Osteoblast (primary cell): ENCODE data around the gene MLXIP. TPM values are rescaled to one million over a fixed set of nuclear protein-coding genes. Genes with fewer than 3 reads are reported as not detected.

ENCODE experiments used
- DNase-seq: peaks from one replicate; pipeline ENCODE4 v3.0.0; 2011; ENCODE audit warnings: low spot score, mixed read lengths; ENCODE audit not compliant: insufficient read length; ENCODE audit errors: missing footprints
- H2AFZ ChIP-seq: 2 replicates; pipeline ENCODE4 v1.6.0; 2011; ENCODE audit warnings: mild to moderate bottlenecking, low read length
- H3K27ac ChIP-seq: 2 replicates; pipeline ENCODE4 v1.5.1; 2011; ENCODE audit warnings: mild to moderate bottlenecking, low read depth, low read length, moderate library complexity
- H3K27me3 ChIP-seq: 2 replicates; pipeline ENCODE4 v1.6.0; 2012; ENCODE audit warnings: mild to moderate bottlenecking, control low read depth, inconsistent platforms, low read length, moderate library complexity; ENCODE audit not compliant: insufficient read depth
- H3K36me3 ChIP-seq: 2 replicates; pipeline ENCODE4 v1.5.1; 2011; ENCODE audit warnings: mild to moderate bottlenecking, low read length, control low read depth, moderate library complexity; ENCODE audit not compliant: insufficient read depth
- H3K4me1 ChIP-seq: 2 replicates; pipeline ENCODE4 v1.5.1; 2011; ENCODE audit warnings: mild to moderate bottlenecking, low read length, control low read depth, moderate library complexity; ENCODE audit not compliant: insufficient read depth
- H3K4me2 ChIP-seq: 2 replicates; pipeline ENCODE4 v1.6.0; 2011; ENCODE audit warnings: mild to moderate bottlenecking, low read length; ENCODE audit not compliant: insufficient read depth
- H3K4me3 ChIP-seq: fragments of 200-600 bp; sonication (generic); 3 replicates; pipeline ENCODE4 v1.5.1; 2012; ENCODE audit warnings: mild to moderate bottlenecking, low read length, inconsistent platforms; ENCODE audit not compliant: insufficient read depth
- H3K79me2 ChIP-seq: 2 replicates; pipeline ENCODE4 v1.6.0; 2012; ENCODE audit warnings: mild to moderate bottlenecking, low read length, control low read depth, inconsistent platforms; ENCODE audit not compliant: insufficient read depth
- H3K9me3 ChIP-seq: 2 replicates; pipeline ENCODE4 v1.5.1; 2011; ENCODE audit warnings: low read depth, low read length, control low read depth
- H4K20me1 ChIP-seq: 2 replicates; pipeline ENCODE4 v1.6.0; 2012; ENCODE audit warnings: mild to moderate bottlenecking, low read length, control low read depth; ENCODE audit not compliant: insufficient read depth
- CTCF ChIP-seq: IDR thresholded peaks from 2 replicates; pipeline ENCODE4 v1.5.1; 2011; ENCODE audit warnings: mild to moderate bottlenecking, low read depth, low read length, moderate library complexity; ENCODE audit errors: extremely low read depth
- total RNA-seq: library from RNA; depleted of rRNA; stranded (reverse); fragments of >200 nt; gene quantifications from 2 replicates; pipeline ENCODE4 v1.2.3, GENCODE V29; 2012

Gene MLXIP
- total RNA-seq, 1 donor = 14.1 TPM

DNA sequence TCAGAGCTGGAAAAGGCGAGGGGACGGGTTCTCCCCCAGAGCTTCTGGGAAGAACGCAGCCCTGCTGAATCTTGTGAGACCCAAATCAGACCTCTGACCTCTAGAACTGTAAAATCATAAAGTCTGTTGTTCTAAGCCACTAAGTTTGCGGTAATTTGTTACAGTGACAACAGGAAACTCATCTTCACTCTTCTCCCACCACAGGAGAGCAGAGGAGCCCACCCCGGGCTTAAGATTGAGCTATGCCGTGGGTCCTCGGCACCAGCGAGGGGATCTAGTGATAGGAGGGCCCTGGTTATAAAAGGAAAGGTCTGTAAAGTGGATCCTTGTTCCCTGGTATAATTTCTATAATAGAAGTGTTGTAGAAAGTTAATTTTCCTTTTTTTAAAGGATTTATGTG, 7.6 kb downstream of the MLXIP start:
- H3K27ac ChIP-seq = no peak overlapping the region
- H2AFZ ChIP-seq = no peak overlapping the region
- H3K4me3 ChIP-seq = no peak overlapping the region
- peaks cover 84% of the 10 kb centered on the region for H3K79me2 ChIP-seq
- no peak overlapping the region for H3K4me2 ChIP-seq
- peaks cover 7% of the 10 kb centered on the region for H3K36me3 ChIP-seq
- TF ChIP-seq CTCF = no peak
- H4K20me1 ChIP-seq = peaks cover 23% of the 10 kb centered on the region
- H3K9me3 ChIP-seq = no peaks in the 10 kb centered on the region
- no peak for DNase-seq
- peaks cover 47% of the 10 kb centered on the region for H3K4me1 ChIP-seq
- H3K27me3 ChIP-seq = no peaks in the 10 kb centered on the region

DNA sequence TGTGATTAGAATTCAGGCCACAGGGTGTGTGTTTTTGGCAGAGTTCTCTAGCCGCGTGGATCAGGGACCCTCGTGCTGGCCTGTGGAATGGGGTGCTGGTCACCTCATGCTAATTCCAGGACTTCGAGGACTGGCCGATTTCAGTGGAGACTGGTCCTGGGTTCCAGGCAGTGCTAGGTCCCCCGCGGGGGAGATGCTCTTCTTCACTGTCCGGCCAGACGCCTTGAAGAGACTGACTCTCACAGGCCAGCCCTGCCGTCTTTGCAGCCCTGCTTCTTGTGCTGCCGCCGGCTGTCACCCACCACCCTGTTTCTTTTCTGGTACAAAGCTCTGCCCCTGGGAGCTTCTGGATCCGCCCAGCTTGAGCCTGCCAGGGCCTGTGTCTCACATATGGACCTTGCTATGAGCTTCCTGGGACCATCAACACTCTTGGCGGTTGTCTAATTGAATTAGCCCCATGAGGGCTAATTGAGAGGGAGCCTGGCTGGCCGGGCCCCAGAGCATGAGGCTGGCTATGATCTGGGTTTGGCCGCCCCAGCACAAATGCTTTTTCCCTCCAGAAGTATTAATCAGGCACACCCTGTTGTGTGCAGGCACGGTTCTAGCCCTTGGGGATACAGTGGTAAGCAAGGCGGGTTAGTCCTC, 8.2 kb downstream of the MLXIP start:
- no peak for DNase-seq
- no peak overlapping the region for H3K27ac ChIP-seq
- no peak for TF ChIP-seq CTCF
- H3K27me3 ChIP-seq = no peaks in the 10 kb centered on the region
- H3K36me3 ChIP-seq = peaks cover 7% of the 10 kb centered on the region
- H3K79me2 ChIP-seq = peaks cover 81% of the 10 kb centered on the region
- no peaks in the 10 kb centered on the region for H3K9me3 ChIP-seq
- H3K4me3 ChIP-seq = no peak overlapping the region
- peaks cover 46% of the 10 kb centered on the region for H3K4me1 ChIP-seq
- H4K20me1 ChIP-seq = peaks cover 17% of the 10 kb centered on the region
- no peak overlapping the region for H2AFZ ChIP-seq
- H3K4me2 ChIP-seq = no peak overlapping the region

DNA sequence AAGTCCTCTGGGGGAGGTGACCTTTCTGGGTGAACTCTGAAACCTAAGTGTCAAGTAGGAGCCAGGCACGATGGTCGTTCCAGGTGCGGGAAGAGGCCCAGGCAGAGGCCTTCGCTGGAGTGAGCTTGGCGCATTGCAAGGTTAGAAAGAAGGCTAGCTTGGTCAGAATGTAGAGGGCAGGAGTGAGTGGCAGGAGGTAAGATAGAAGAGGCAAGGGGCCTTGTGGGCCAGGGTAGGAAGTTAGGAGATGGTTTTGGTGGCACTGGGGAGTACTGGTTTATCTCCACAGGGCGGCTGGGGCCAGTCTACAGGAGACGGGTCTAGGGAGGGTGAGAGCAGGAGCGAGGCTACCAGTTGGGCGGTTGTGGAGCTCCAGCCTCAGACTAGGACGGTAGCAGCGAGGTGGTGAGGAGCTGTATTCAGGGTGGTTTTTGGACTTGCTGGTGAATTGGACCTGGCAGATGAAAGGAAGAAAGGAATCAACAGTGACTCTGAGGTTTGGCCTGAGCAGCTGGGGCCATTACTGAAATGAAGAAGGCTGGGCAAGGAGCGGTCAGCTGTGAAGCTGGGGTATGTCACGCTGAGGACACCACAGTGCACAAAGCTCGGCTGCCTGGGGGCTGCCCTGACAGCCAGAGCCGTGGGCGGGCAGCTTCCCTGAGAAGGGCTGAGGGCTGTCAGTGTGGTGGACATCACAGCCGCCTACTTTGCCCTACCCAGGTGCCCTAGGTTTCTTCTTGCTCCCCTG, 9.0 kb downstream of the MLXIP start:
- H2AFZ ChIP-seq = no peak overlapping the region
- TF ChIP-seq CTCF = no peak
- no peak overlapping the region for H3K4me2 ChIP-seq
- no peaks in the 10 kb centered on the region for H3K9me3 ChIP-seq
- H3K4me1 ChIP-seq = peaks cover 41% of the 10 kb centered on the region
- no peaks in the 10 kb centered on the region for H3K27me3 ChIP-seq
- peak overlapping the region; percentile 35 for H3K27ac ChIP-seq
- no peak for DNase-seq
- peaks cover 81% of the 10 kb centered on the region for H3K79me2 ChIP-seq
- H4K20me1 ChIP-seq = peaks cover 8% of the 10 kb centered on the region
- peaks cover 7% of the 10 kb centered on the region for H3K36me3 ChIP-seq
- no peak overlapping the region for H3K4me3 ChIP-seq

- Histone ChIP-seq H3K4me2 (no peak overlapping the region), H3K4me1 (peaks cover 38% of the 10 kb centered on the region), H4K20me1 (peaks cover 6% of the 10 kb centered on the region), H3K27me3 (no peaks in the 10 kb centered on the region), H2AFZ (no peak overlapping the region), H3K4me3 (no peak overlapping the region), H3K36me3 (peaks cover 7% of the 10 kb centered on the region), H3K27ac (peak overlapping the region; percentile 35), H3K9me3 (no peaks in the 10 kb centered on the region), H3K79me2 (peaks cover 81% of the 10 kb centered on the region)
- DNase-seq = no peak
- no peak for TF ChIP-seq CTCF
These were observed 9.7 kb downstream of the MLXIP start for GRCh38 chr12:122088179-122088810.
